ENCODE data around the gene APOL1.

Gene APOL1

GRCh38 chr22:36232715-36233401 is 20.1 kb upstream of the APOL1 start:
- Histone ChIP-seq H3K36me3 (ENCODE audit: control insufficient read depth, low read length) (no peaks in the 10 kb centered on the region), H4K20me1 (ENCODE audit: control insufficient read depth, insufficient read depth, low read depth, low read length) (no peaks in the 10 kb centered on the region), H3F3A (ENCODE audit: control insufficient read depth, insufficient read depth) (no peaks in the 10 kb centered on the region), H3K4me3 (ENCODE audit: low read length) (no peak overlapping the region), H3K4me1 (ENCODE audit: control insufficient read depth, low read length) (no peaks in the 10 kb centered on the region), H3K9me3 (ENCODE audit: control insufficient read depth, insufficient read depth, low read length) (no peaks in the 10 kb centered on the region), H3K27me3 (ENCODE audit: control insufficient read depth, low read length) (no peaks in the 10 kb centered on the region), H3K79me2 (ENCODE audit: control insufficient read depth, low read length) (no peaks in the 10 kb centered on the region), H3K9me2 (replicated peaks; ENCODE audit: control insufficient read depth, low read length) (no peaks in the 10 kb centered on the region), H3K4me2 (ENCODE audit: low read length) (no peak overlapping the region), H3K27ac (ENCODE audit: low read depth, low read length) (no peak overlapping the region)
- TF ChIP-seq CTCF (IDR thresholded peaks at IDR 0.05; ENCODE audit: low read depth, low read length, poor library complexity, severe bottlenecking) (no peak), EZH2phosphoT487 (IDR thresholded peaks at IDR 0.05; ENCODE audit: borderline replicate concordance, low read length) (no peak)

- no peaks in the 10 kb centered on the region for H3K27me3 ChIP-seq (ENCODE audit: control insufficient read depth, low read length)
- no peak overlapping the region for H3K4me2 ChIP-seq (ENCODE audit: low read length)
- H3K4me3 ChIP-seq (ENCODE audit: low read length): no peak overlapping the region
- no peak overlapping the region for H3K27ac ChIP-seq (ENCODE audit: low read depth, low read length)
- no peaks in the 10 kb centered on the region for H3K9me3 ChIP-seq (ENCODE audit: control insufficient read depth, insufficient read depth, low read length)
- H3K36me3 ChIP-seq (ENCODE audit: control insufficient read depth, low read length): no peaks in the 10 kb centered on the region
- H3K9me2 ChIP-seq (replicated peaks; ENCODE audit: control insufficient read depth, low read length): no peaks in the 10 kb centered on the region
- H3F3A ChIP-seq (ENCODE audit: control insufficient read depth, insufficient read depth): no peaks in the 10 kb centered on the region
- no peaks in the 10 kb centered on the region for H3K79me2 ChIP-seq (ENCODE audit: control insufficient read depth, low read length)
- TF ChIP-seq CTCF (IDR thresholded peaks at IDR 0.05; ENCODE audit: low read depth, low read length, poor library complexity, severe bottlenecking): no peak
- no peak for TF ChIP-seq EZH2phosphoT487 (IDR thresholded peaks at IDR 0.05; ENCODE audit: borderline replicate concordance, low read length)
- peaks cover 6% of the 10 kb centered on the region for H3K4me1 ChIP-seq (ENCODE audit: control insufficient read depth, low read length)
- H4K20me1 ChIP-seq (ENCODE audit: control insufficient read depth, insufficient read depth, low read depth, low read length): no peaks in the 10 kb centered on the region
These were observed 19.1 kb upstream of the APOL1 start for GRCh38 chr22:36233796-36234195.

DNA sequence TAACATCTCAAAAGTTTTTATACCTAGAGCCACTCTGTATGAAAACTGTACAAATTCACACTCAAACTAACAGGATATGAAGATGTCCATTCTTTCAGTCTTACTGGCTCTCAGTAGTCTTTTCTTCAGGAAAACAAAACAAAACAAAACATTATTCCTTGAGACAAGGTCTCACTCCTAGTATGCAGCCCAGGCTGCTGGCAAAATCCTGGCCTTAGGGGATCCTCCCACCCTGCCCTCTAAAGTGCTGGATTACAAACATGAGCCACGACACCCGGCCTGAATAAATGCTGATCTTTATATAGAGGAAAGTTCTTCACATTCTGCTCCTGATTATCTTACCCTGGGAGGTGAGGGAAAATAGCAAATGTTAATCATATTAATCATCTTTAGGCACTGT is 18.7 kb upstream of the APOL1 start:
- H4K20me1 ChIP-seq (ENCODE audit: control insufficient read depth, insufficient read depth, low read depth, low read length): no peaks in the 10 kb centered on the region
- no peaks in the 10 kb centered on the region for H3K9me3 ChIP-seq (ENCODE audit: control insufficient read depth, insufficient read depth, low read length)
- peaks cover 10% of the 10 kb centered on the region for H3K4me1 ChIP-seq (ENCODE audit: control insufficient read depth, low read length)
- no peak overlapping the region for H3K4me3 ChIP-seq (ENCODE audit: low read length)
- H3K27me3 ChIP-seq (ENCODE audit: control insufficient read depth, low read length): no peaks in the 10 kb centered on the region
- TF ChIP-seq CTCF (IDR thresholded peaks at IDR 0.05; ENCODE audit: low read depth, low read length, poor library complexity, severe bottlenecking): no peak
- TF ChIP-seq EZH2phosphoT487 (IDR thresholded peaks at IDR 0.05; ENCODE audit: borderline replicate concordance, low read length): no peak
- H3K27ac ChIP-seq (ENCODE audit: low read depth, low read length): no peak overlapping the region
- H3K9me2 ChIP-seq (replicated peaks; ENCODE audit: control insufficient read depth, low read length): no peaks in the 10 kb centered on the region
- no peak overlapping the region for H3K4me2 ChIP-seq (ENCODE audit: low read length)
- H3K36me3 ChIP-seq (ENCODE audit: control insufficient read depth, low read length): no peaks in the 10 kb centered on the region
- no peaks in the 10 kb centered on the region for H3F3A ChIP-seq (ENCODE audit: control insufficient read depth, insufficient read depth)
- H3K79me2 ChIP-seq (ENCODE audit: control insufficient read depth, low read length): no peaks in the 10 kb centered on the region
